NCI-H1694 (cell line): Measurements from ENCODE around the gene SLC39A6.
"Not testable (repeated sequence)": the region's sequence is repeated elsewhere in the genome, so short reads cannot be mapped to it uniquely, and the experiment has no call there.

Experiments
- DNase-seq: peaks from one replicate; lab custom pipeline; 2025; lab: John Stamatoyannopoulos, UW

SLC39A6 gene

DNA sequence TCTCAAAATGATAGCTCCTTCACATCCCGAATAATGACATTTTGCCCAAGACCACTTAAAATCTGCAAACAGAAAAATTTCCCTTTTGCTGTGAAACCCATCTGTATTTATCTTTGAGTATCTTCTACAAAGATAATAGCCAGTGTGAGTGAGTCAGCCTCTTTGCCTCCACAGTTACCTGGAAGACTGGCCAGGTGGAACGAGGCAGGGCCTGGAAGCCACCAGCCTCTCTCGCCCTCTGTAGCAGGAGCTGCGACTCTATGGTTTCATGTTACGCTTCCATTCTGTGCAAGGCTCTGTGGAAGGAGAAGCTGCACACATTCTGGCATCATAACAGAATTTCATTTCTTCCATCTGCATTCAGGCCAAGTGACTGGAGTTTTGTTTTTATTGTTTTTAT is 10.1 kb upstream of the SLC39A6 start:
- DNase-seq: no peak

DNA sequence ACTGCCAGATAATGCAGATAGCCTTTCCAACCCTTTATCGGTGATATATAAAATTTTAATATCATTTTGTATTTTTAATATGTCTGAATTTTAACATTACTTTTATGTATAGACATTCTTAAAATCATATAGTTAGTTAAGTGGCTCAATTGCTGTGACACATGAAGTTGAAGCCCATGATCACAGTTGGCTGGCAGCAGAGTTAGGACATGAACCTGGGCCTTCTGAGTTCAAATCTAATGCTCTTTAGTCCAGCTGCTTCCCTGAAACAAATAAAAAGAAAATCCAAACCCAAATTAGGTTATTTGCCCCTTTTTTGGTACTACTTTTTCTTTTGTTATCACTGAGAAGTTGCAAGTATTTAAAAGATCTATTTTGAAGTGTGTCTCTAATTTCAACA is 6.1 kb upstream of the SLC39A6 start:
- no peak for DNase-seq

DNA sequence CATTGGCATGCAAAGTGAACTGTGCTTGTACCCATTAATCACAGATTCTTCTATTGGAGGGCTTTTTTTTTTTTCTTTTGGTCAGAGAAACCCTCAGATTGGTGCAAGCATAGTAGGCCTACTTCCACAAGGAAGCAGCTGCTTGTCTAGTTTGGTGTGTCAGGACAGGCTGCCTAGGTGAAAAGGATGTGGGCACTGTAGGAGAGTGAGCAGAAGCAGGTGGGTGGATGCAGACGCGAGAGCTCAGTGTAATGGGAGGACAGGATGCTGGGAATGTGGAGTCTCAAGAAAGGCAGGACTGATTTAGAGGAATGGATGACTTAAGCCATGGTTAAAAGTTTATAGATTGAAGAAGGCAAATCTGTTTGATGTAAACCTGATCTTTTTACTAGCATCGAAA is 3.6 kb upstream of the SLC39A6 start:
- no peak for DNase-seq

DNA sequence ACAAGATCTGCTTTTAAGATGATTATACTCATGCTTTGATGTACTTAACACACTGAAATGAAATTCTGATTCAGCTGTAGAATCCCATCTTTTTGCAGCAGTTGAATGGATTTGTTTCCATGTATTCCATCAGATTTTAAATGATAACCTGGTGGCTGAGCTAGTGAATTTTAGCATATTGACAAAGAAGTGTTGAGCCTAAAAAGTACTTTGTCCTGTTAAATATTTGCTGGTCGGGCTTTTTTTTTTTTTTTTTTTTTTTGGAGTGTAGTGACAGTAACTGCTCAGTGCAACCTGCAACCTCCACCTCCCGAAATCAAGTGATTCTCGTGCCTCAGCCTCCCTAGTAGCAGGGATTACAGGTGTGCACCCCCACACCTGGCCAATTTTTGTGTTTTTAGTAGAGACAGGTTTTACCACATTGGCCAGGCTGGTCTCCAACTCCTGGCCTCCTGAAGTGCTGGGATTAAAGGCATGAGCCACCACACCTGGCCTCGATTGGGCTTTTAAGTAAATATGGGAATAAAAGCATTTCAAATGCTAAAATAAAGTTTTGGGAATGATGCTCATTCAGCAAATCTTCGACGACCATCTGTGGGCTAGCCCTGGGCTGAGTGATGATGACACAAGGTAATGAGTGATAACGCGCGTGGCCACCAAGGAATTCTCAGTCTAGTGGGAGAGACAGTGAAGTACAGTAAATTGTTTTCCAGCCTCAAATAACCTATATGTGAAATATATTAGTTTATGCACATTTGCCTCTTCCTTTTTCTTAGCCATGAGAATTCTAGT is 2.7 kb upstream of the SLC39A6 start:
- DNase-seq: no peak

DNA sequence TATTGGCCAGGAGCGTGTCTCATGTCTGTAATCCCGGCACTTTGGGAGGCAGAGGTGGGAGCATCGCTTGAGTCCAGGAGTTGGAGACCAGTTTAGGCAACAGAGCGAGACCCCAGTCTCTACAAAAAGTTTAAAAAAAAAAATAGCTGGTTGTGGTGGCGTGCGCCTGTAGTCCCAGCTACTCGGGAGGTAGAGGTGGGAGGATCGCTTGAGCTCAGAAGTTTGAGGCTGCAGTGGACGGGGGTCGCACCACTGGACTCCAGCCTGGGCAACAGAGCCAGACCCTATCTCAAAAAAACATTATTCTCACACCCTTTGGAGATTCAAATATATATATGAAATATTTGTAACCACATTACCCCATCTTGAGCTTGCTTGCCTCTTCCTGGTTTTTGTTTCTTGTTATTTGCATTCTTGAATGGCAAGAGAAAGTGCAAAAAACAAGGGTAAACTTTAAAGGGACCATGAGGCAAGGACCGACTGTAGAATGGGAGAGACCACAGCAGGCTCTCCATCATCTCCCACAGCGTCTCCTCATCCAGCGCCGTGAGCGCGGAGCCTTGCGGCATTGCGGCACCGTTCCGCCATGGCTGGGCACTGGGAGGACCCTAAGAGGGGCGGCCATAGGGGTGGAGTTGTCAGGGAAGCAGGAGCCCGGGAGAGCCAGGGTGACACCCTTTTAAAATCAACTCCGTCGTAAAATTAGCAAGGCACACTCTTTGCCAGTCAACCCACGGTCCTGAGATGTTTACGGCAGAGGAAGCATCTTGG is 1.9 kb upstream of the SLC39A6 start:
- DNase-seq: no peak

DNA sequence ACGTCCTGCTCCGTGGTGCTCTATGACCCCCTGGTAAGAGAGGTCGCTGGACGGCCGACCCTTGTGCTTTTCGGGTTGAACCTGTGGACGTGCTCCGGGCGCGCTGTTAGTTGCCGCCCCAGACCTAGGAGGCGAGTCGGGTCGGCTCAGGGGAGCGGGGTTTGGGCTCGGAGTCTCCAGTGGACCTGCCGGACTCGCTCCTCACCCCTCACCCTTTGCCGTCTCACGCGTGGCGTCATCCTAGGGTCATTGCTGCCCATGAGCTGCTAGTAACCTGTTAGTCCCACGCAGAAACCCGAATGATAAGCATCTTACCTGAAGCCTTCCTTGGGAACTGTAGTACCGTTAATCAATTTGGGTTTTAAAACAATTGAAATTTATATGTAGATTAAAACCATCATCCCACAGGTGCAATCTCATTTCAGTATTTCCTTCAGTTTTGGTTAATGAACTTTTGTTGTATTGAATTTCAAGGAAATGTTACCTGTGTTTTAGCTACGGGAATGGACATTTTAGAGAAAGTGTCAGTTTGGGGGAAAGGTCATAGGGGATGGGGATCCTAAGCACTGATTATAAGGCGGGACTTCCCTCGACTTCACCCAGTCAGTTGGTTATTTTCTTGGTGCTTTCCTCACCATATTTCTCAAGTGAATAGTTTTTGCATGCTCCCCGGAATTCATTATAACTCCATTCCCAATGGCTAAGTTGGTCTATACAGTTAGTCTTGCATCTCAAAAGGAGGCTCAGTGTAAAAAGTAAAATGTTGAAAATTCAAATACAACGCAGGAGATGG is 1.1 kb upstream of the SLC39A6 start:
- no peak for DNase-seq

DNA sequence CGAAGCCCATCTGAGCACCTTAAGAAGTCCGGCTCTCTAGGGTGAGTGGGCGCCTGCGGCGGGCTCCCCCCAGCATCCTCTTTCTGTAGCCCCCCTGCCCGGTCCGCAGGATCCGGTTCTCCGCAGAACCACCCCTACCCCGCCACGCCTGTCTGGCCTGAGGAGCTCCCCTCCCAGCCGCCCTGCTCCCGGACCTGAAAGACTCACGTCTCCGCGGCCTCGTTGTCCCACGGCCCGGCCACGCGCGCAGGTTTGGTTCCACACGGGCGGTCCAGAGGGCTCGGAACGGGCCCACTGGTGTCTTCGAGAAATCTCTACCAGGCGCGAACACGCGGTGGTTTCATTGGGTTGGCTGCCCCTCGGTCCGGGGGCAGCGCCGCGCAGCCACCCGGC is 237 bp downstream of the SLC39A6 start:
- DNase-seq: no peak

DNA sequence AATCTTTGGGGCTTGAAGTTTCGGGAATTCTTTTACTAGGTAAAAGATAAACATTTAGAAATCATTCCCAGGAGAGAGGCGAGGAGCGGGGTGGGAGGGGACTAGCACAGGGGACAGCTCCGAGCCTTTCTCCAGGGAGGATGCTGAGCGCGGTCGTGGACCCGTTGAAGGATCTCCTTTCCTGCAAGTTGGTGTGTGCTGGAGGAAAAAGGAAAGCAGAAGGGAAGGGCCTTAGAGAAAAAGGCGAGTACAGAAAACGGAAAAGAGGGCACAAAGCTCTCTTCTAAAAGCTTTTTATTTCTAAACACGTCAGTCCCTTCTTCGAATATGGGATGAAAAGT is 640 bp downstream of the SLC39A6 start:
- DNase-seq: no peak

DNA sequence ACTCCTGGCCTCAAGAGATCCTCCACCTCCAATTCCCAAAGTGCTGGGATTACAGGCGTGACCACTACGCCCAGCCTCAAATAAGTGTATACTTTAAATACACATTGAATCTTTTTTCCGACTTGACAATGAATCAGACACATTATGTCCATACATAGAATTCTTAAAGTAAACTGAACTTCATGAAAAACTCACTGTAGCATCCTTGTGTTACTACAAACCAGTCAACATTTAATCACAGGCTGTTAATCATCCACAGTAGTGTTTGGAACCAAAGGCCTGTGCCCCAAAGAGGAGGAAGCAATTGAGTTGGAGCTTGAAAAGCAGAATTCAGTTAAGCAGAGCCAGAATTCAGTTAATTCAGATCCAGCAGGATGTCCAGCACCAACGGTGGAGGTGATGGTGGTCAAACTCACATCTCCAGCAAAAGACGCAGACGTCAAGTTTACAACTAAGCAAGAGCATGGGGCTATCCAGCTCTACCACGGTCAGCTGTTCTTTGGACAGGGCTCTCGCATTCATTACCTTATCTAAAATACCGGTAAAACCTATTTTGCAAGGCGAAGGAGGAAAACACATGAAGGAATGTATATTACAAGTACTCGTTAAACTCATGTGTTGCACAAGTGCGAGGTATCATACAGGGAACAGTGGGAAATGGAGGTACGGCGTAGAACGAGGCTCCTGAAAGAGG is 1.2 kb downstream of the SLC39A6 start:
- DNase-seq: no peak

DNA sequence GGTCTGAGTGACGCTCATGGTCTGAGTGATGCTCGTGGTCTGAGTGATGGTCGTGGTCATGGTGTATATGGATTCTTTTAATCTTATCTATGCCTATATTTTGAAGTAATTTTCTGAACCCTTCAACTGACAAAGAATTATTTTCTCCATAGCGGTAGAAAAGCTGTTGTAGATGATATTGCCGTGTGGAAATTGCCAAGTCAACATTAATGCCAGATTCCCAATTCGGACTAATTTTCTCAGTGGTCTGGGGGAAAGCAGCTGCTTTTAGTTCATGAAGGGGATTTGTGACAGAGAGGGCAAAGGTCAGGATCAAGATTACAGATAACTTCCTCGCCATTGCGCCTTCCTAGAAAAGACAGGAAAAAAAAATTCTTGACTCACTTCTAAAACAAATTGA is 2.5 kb downstream of the SLC39A6 start:
- no peak for DNase-seq

DNA sequence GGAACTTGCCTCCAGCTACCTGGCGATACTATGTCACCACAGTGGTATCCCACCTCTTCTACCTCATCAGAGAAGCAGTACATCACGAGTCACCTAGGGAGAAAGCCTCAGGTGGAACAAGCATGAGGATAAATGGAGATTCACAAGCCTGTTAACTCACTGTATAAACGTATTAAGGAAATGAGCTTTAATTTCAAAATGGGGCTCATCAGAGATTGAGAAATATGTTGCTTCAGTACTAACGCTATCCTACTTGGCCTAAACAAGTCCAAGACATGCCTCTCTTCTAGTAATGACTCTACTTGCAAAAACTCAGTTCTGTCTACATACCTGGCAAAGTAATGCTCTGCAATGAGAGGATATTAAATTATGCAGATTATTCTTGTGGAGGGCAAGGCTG is 4.3 kb downstream of the SLC39A6 start:
- no peak for DNase-seq

DNA sequence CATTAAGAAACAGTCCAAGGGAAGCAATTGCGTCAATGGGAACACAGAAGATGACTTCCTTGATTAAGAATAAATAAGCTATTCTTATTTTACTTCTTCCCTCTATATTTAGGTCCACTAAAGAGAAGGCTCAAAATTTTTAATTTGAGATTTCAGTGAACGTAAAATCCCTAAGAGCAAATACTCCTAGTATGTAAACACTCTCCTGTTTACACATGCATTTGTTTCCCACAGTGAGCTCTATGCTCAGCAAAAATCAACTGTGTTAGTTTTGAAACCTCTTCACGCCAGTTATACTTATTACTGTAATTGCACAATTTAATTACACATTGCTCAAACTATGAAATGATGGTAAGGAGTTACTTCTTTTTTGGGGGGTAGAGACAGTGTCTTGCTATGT is 8.8 kb downstream of the SLC39A6 start:
- no peak for DNase-seq

DNA sequence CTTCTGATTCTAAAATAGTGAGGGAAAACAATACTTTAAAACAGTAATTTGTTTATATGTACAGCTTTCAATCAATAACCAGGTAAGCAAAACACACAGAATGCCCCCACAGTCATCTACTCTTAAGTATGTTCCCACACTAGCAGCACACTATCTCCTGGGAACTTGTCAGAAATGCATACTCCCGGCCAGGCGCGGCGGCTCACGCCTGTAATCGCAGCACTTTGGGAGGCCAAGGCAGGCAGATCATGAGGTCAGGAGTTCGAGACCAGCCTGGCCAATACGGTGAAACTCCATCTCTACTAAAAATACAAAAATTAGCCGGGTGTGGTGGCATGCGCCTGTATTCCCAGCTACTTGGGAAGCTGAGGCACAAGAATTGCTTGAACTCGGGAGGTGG is 12.4 kb downstream of the SLC39A6 start:
- not testable (repeated sequence) for DNase-seq

DNA sequence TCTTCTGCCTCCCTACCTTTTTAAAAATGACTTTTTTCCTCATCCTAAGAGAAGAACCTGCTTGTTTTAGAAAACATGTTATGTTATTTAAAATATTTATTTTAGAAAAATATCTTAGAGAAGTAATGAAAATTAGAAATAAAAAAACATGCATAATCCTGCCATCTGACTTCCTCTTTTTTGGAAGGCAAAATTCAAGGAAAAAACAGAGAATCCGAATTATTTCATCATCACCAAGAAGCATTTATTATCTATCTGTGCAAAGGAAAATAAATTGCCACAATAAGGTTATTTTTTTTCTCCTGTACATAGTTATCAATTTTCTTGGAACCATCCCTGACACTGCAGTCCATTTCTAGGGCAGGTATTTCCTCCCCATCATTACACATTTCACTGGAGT is 14.4 kb downstream of the SLC39A6 start:
- no peak for DNase-seq

DNA sequence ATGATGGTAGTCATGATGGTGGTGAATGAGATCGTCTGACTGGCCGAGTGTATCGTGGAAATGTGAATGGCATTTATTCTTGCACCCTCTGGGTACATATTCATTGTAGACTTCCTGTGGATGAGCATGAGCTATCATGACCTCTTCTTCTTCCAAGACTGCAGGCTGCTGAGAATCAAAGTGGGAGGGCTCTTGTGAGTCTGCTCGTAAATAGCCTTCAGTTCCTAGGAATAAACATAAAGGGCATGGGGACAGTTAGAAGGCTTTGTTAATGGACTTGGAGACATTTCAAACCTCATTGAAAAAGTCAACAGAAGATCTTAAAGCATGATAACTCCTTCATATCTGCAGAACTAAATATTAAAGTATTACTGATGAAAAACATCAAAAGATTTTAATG is 14.9 kb downstream of the SLC39A6 start:
- DNase-seq: no peak

DNA sequence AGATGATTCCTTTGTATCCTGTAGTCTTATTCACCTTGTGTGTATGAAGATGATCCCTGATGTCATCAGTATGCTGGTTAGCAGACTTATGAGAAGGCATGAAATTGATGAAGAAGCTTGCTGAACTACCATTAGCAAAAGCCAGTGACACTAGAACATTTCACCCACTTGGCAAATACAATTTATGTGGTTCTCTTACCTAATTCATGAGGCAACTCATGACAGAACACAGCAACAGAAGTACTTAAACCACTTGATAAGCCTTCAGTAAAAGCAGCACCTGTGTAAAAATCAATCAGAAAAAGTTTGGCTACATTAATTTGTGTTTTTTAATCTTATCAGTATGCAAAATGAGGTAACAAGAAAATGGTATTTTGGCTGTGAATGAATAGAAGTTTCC is 16.8 kb downstream of the SLC39A6 start:
- DNase-seq: no peak

DNA sequence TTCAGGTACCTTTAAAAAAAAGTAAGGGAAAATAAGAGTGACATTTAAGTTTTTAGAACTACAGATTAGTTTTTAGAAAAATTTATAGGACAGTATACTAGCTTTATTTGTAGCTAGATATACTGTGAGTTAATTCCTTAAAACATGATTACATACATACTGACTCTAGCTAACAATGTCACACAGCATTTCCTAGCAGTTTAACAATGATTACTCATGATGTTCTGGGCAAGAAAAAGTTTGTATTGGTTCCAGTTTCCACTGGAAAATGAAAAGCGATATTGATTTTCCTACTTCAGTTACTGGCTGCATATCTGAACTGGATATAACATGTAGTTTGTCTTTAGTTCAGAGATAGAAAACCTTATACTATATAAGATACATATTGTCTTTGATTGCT is 19.4 kb downstream of the SLC39A6 start:
- DNase-seq: no peak

DNA sequence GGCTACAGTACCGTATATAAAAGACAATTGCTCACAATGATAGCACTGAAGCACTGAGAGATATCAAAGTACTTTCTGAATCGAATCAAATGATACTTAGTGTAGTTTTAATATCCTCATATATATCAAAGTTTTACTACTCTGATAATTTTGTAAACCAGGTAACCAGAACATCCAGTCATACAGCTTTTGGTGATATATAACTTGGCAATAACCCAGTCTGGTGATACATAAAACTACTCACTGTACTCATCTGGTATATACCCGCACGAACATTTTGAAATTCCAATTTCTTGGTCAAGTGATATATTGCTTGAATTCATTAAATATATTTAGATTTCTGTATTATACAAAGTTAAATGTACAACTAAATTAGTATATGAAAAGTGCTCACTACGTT is 20.5 kb downstream of the SLC39A6 start:
- DNase-seq: no peak

DNA sequence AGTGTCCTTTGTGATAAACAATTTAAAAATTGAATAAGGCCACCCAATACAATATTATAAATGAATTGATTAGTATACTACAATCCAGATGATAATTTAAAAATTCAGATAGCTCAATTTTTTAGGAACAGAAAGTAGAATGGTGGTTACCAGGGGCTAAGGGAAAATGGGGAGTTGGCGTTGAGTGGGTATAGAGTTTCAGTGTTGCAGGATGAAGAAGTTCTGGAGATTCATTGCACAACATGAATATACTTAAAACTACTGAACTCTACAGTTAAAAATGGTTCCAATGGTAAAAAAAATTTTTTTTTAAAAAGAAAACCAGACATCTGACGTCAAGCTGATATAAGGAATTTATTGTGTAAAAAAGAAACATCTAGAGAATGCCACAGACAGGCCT is 20.9 kb downstream of the SLC39A6 start:
- DNase-seq: no peak

DNA sequence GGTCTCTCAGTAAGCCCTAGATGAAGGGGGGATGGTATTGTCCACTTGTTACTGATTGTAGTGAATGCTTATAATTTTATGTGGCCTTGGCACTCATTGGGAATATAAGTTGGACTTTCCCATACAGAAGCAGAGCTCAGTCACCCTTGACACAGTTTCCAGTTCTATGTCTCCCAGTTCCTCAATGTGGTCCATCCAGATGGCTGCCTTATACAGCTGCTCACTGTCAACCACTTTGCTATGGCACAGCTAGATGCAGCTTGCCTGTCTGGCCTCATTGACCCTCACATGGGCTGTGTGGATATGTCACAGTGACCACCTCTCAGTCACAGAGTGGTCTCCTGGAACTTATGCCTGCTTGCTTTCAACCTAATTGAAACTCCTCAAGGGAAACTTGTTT is 21.7 kb downstream of the SLC39A6 start:
- DNase-seq: no peak

DNA sequence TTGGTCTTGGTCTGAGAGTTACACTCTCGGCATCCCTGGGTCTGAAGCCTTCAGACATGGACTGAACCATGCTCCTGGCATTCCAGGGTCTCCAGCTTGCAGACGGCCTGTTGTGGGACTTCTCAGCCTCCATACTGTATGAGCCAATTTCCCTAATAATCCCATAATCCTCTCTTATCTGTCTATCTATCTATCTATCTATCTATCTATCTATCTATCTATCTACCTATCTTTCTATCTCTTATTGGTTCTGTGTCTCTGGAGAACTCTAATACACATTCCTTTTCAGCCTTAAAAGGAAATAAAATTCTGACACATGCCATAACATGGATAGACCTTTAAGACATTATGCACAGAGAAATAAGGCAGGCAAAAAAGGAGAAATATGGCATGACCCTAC is 24.4 kb downstream of the SLC39A6 start:
- no peak for DNase-seq

DNA sequence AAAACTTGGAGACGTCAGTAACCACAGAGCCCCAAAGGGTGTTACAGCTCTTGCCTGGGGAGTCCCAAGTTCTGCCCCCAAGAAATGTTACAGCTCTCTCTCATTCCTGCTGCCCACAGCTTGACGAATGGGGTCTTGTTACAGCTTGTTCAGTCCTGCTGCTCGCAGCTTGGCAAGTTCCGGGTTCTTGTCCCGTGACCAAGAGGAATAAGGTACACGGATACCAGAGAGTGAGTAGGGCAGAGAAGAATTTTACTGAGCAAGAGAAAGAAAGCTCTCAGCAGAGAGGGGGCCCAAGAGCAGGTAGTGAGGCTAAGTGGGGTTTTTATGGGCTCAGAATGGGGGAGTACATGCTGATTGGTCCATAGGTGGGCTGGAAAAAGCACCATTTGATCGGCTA is 27.2 kb downstream of the SLC39A6 start:
- no peak for DNase-seq
